ENCODE measurements around the gene IFRD1.
A peak's percentile ranks its signal among the peaks of the same experiment; 100 is the strongest.
"Not testable (repeated sequence)": the region's sequence is repeated elsewhere in the genome, so short reads cannot be mapped to it uniquely, and the experiment has no call there.

Gene IFRD1

GRCh38 chr7:112444505-112444904 is 5.8 kb upstream of the IFRD1 start:
- DNase-seq (ENCODE audit: low spot score) = no peak

GRCh38 chr7:112446431-112446830 is 3.8 kb upstream of the IFRD1 start:
- no peak for DNase-seq (ENCODE audit: low spot score)

GRCh38 chr7:112447406-112447805 is 2.9 kb upstream of the IFRD1 start:
- DNase-seq (ENCODE audit: low spot score) = no peak

- DNase-seq (ENCODE audit: low spot score) = no peak
These were observed 1.9 kb upstream of the IFRD1 start for GRCh38 chr7:112448381-112448780.

- DNase-seq (ENCODE audit: low spot score) = no peak
These were observed 1.4 kb upstream of the IFRD1 start for GRCh38 chr7:112448891-112449290.

- no peak for DNase-seq (ENCODE audit: low spot score)
These were observed 907 bp upstream of the IFRD1 start for GRCh38 chr7:112449353-112449752.

- DNase-seq (ENCODE audit: low spot score) = peak; percentile 84
These were observed 824 bp downstream of the IFRD1 start for GRCh38 chr7:112450807-112451761.

GRCh38 chr7:112452102-112452888 is 2.0 kb downstream of the IFRD1 start:
- DNase-seq (ENCODE audit: low spot score) = peak; percentile 19

DNA sequence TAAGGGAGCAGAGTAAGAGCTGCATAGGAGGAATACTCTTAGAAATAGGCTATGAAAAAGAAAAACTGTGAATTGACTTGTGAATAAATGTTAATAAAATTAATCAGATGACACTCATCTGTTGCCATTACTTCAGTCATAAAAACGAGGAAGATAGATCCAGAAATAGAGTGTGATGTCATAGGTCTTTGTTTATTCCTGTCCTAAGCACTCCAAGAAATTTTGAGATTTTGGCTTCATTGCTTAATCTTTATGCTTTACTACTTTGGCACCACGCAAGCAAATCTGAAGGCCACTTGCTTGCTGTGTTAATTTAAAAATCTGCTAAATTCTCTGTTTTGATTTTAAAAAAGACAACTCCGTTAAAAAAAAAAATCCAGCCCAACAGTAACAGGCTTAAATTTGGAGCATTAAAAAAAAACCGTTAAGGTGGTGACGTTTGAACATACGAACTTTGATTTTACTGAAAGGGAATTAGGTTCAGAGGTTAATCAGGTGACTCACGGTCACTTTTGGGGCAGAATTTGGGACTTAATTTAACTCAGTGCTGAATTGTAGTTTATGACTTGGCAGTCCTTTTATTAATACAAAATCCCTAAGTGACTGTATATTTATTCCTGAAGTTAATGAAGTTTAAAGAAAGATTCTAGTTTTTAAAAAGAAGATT is 3.4 kb downstream of the IFRD1 start:
- peak; percentile 14 for DNase-seq (ENCODE audit: low spot score)

DNA sequence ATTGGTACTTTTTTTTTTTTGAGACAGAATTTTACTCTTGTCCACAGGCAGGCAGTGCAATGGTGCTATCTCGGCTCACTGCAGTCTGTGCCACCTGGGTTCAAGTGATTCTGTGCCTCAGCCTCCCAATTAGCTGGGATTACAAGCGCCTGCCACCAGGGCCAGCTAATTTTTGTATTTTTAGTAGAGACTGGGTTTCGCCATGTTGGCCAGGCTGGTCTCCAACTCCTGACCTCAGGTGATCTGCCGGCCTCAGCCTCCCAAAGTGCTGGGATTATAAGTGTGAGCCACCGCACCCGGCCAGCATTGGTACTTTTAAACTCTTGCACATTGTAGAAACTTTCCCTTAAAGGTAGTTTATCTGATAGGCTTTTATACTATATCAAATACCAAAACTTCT is 3.9 kb downstream of the IFRD1 start:
- DNase-seq (ENCODE audit: low spot score) = not testable (repeated sequence)

GRCh38 chr7:112459645-112460044 is 9.4 kb downstream of the IFRD1 start:
- no peak for DNase-seq (ENCODE audit: low spot score)

DNA sequence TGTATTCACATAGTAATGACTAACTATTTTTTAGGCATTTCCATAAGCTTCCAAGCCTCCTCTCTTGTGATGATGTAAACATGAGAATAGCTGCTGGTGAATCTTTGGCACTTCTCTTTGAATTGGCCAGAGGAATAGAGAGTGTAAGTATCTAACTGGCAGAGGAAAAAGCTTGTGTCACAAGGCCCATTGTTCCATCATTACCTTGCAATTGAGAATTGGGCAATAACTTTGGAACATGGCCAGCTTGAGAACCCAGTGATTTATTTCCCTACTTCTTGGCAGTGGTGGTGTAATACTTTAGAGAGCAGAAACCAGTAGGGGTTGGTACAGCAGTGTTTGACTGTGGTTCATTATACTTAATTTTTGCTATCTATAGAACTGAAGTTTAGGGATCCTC is 12.0 kb downstream of the IFRD1 start:
- DNase-seq (ENCODE audit: low spot score) = no peak

GRCh38 chr7:112467867-112468266 is 17.6 kb downstream of the IFRD1 start:
- no peak for DNase-seq (ENCODE audit: low spot score)

DNA sequence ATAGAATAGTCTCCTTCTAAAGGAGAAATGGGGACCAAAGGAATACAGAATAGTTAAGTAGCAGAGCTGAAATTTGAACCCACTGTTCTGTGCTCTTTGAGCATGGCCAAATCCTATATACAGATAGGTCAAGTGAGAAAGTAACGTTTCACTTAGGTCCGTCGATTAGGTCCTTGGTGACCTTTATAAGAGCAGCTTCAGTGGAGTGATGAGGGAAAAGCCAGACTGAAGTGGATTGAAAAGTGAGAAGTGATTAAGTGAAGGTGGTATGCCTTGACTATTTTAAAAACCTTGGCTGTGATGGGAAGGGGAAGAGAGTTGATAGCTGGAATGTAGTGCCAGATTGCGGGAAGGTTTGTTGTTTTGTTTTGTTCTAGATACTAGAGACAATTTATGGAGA is 19.9 kb downstream of the IFRD1 start:
- no peak for DNase-seq (ENCODE audit: low spot score)

DNA sequence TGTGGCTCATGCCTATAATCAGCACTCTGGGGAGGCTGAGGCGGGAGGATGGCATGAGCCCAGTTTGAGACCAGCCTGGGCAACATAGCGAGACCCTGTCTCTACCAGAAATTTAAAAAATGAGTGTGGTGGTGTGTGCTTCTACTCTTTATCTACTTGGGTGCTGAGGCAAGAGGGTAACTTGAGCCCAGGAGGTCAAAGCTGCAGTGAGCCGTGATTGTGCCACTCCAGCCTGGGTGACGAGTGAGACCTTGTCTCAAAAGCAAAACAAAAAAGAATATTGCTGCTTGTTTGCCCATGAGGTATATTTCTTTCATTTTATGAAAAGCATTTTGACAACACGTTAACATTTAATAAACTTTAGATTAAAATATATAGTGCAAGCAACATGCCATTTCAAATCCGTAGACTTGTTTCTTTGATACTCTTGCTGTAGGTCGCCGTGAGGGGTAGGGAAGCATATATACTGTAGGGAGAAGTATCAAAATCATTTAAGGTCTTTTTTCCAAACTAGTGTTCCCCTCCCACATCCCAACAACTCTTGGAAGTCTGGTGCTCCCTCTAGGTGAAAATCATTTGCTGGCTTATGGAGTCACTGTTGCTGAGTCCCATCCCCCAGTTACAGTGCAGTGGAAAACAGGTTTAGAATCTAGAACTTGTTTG is 26.3 kb downstream of the IFRD1 start:
- DNase-seq (ENCODE audit: low spot score) = no peak

DNA sequence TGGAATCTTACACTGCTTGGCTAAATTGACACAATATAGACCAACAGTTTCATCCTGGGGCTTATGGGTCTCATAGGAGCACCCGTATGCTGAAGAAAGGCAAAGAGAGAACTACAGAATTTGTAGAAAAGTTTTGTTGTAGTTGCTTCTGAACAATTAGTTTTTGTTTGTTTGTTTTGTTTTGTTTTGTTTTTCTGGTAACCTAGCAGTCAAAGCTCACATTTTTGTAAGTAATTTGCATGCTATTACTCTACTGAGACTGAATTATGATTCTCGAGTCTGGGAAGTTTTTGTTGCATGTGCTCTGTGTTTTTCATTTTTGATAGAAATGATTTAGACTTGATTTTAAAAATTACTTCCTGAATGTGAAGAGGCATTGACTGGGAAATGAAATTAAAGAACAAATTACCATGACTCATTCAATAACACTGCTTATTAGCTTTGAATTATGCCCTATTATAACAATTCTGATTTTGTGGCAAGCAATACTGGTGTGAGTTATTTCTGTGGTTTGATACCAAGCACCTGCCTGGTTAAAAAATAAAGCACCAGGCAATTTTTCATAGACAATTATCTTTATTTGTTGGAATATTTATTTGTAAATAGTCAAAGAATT is 31.0 kb downstream of the IFRD1 start:
- no peak for DNase-seq (ENCODE audit: low spot score)

DNA sequence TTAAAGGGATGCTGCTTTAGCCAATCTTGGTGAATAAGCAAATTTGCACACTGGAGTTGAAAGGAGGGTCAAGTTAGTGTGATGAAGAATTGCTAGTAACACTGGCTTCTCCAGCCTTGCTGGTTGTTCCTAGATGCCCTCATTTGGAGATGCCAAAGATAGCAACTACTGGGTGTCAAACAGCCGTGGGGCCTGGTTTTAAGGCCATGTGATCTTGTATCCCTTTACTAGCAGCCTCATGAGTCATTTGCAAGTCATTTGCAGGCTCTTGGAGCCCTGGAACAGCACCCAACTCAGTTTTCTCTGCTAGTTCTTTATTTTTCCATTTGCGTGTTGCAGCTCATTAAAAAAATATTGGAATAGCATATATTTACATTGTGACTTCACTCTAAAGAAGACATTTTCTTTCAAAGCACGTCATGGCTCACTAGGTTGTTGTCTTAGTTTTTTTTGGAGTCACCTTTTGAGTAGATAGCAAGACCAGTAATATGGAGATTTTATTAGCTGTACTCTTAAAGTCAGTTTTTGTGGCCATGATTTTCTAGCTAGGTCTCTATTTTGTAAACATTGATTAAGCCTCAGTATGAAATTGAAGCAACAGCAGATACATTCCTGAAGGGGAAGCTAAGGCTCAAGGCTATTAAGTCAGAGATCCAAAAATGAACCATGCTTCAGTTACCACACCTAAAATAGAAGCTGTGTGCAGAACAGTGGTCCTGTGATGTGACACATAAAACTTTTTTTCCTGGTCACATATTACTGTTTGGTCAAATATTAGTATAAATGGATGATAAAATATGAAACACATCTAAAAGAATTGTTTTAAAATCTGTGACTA is 31.8 kb downstream of the IFRD1 start:
- DNase-seq (ENCODE audit: low spot score) = peak; percentile 42

DNA sequence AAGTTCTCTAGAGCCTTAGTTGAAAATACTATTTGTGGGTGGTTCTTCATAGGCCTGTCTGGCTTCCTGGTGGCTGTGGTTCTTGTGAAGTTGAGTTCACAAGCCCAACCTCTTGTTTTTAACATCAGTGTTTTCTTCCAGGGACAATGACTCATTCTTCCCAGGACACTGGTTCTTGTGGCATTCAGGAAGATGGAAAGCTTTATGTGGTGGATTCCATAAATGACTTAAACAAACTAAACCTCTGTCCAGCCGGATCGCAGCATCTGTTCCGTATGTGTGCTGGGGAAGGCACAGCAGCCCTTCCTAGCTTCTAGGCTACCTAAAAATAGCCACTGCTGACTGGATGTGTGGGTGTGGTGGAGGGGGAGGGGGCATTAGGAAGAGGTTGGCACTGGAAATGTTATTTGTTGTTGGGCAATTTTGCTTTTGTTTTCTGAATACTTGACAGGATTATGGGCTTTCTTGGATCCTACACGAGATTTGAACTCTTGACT is 34.5 kb downstream of the IFRD1 start:
- peak; percentile 55 for DNase-seq (ENCODE audit: low spot score)

- DNase-seq (ENCODE audit: low spot score) = no peak
These were observed 35.5 kb downstream of the IFRD1 start for GRCh38 chr7:112485766-112486165.

DNA sequence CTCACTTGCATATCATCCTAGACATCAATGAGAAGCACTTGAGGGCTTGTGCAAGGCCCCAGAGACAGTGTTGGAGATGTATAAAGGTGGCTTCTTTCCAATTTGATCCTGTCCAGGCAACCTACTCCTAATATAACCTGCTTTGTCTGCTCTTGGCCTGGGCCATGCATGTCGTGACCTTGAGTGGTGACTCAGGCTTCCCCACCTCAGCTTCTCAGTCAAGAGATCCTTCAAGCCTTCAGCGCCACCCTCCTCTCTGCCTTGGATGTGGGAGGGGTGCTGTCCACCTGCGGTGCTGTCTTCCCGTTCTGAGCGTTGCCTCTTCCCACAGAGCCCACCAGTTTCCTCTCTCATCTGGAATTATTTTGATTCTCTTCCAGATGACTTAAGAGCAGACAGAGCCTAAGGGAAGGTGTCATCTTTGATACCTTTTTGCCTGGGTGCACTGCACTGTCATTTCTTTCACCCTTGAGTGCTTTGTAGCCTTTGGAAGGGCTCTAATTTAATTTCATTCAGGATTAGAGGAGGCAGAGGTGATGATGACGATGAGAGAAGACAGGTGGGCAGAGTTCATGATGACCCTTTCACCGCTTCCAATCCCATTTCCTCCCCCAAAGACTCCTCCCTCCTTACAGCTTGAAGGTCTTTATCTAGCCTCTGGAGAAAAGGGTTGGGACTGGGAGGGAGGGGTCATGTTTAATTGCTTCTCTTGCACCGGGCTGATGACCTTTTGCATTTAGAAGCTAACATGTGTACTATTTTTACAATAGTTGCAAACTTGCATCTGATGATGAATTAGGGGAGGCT is 37.4 kb downstream of the IFRD1 start:
- no peak for DNase-seq (ENCODE audit: low spot score)
